GM12872 (cell line): ENCODE data around the gene PITRM1.

ENCODE experiments used
- TF ChIP-seq, protein P1 (sequence below): IDR thresholded peaks from 3 replicates; pipeline ENCODE4 v1.5.1; 2011; ENCODE audit warnings: low read depth, mild to moderate bottlenecking, low read length, moderate library complexity; ENCODE audit not compliant: insufficient read depth

PITRM1 gene

GRCh38 chr10:3203016-3203811, 30.6 kb upstream of the PITRM1 start:
- TF ChIP-seq, protein P1, sequence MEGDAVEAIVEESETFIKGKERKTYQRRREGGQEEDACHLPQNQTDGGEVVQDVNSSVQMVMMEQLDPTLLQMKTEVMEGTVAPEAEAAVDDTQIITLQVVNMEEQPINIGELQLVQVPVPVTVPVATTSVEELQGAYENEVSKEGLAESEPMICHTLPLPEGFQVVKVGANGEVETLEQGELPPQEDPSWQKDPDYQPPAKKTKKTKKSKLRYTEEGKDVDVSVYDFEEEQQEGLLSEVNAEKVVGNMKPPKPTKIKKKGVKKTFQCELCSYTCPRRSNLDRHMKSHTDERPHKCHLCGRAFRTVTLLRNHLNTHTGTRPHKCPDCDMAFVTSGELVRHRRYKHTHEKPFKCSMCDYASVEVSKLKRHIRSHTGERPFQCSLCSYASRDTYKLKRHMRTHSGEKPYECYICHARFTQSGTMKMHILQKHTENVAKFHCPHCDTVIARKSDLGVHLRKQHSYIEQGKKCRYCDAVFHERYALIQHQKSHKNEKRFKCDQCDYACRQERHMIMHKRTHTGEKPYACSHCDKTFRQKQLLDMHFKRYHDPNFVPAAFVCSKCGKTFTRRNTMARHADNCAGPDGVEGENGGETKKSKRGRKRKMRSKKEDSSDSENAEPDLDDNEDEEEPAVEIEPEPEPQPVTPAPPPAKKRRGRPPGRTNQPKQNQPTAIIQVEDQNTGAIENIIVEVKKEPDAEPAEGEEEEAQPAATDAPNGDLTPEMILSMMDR, result no peak

DNA sequence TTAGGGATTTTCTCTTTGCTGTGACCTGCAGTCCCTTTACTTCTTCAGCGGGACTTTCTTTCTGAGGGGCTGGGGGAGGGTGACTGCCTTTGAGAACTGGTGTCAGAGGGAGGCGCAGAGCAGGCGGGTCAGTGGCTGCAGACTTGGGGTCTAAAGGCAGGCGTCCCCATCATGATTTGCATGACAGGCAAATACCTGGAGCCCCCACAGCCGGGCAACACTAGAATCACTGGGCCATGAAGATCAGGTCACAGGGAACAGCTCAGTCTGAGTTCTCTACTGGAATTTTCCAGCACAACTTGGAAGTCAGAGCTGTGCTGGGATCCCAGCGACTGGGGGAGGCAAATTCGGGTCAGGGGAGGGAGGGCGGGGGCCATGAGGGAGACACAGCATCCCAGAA, 29.2 kb upstream of the PITRM1 start:
- TF ChIP-seq, protein P1, result no peak

GRCh38 chr10:3199488-3199887, 26.9 kb upstream of the PITRM1 start:
- TF ChIP-seq, protein P1, result no peak

- TF ChIP-seq, protein P1, result no peak
Observed at GRCh38 chr10:3198900-3199299, 26.3 kb upstream of the PITRM1 start.

GRCh38 chr10:3197348-3198003, 24.9 kb upstream of the PITRM1 start:
- TF ChIP-seq, protein P1, result peak; percentile 82

GRCh38 chr10:3196958-3197347, 24.4 kb upstream of the PITRM1 start:
- TF ChIP-seq, protein P1, result no peak

DNA sequence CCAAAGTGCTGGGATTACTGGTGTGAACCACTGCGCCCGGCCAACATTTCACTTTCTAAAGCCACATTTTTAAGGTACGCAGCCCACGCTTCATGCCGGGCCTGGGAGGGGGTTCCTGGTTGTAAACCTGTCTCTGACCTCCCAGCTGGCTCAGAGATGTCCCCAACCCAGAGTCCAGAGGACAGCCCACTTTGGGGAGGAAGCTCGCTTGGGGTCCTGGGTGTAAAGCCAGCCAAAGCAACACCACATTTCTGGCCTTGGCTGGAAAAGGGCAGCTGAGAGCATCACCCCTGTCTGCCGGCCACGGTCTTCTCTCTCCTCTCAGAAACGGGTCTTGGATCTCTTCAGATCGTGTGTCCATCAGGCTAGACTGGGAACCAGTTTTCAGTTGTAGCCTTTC, 23.9 kb upstream of the PITRM1 start:
- TF ChIP-seq, protein P1, result no peak
